AG10803 (cell line): ENCODE measurements around the gene SLC5A1.
A peak's percentile ranks its signal among the peaks of the same experiment; 100 is the strongest.

Experiments
- DNase-seq: peaks from one replicate; pipeline ENCODE4 v3.0.0; 2010; ENCODE audit warnings: low read depth
- H3K4me3 ChIP-seq: 2 replicates; pipeline ENCODE4 v1.5.1; 2011; ENCODE audit warnings: mild to moderate bottlenecking, low read length, control low read depth
- CTCF ChIP-seq: conservative IDR thresholded peaks from 2 replicates; pipeline ENCODE4 v1.5.1; 2011; ENCODE audit warnings: mild to moderate bottlenecking, low read length, control low read depth, inconsistent platforms

Gene SLC5A1

DNA sequence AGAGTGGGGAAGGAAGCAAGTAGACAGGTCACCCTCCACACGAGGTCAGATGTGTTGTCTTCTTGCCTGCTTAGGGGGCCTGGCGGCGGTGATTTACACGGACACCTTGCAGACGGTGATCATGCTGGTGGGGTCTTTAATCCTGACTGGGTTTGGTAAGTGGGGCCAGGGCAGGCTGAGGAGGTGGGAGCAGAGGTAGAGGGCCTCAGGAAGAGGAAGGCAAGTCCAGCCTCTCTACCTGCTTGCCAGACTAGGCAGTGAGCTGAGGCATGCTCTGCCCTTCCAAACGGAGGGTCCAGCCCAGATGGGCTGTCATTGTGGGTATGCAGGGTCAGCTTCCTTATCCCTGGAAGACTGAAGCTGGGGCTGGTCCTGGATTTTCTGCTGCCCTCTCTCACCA is 39.9 kb downstream of the SLC5A1 start:
- TF ChIP-seq CTCF: no peak
- H3K4me3 ChIP-seq: no peak overlapping the region
- DNase-seq: no peak

GRCh38 chr22:32083814-32084213 is 40.8 kb downstream of the SLC5A1 start:
- TF ChIP-seq CTCF: no peak
- no peak for DNase-seq
- no peak overlapping the region for H3K4me3 ChIP-seq

DNA sequence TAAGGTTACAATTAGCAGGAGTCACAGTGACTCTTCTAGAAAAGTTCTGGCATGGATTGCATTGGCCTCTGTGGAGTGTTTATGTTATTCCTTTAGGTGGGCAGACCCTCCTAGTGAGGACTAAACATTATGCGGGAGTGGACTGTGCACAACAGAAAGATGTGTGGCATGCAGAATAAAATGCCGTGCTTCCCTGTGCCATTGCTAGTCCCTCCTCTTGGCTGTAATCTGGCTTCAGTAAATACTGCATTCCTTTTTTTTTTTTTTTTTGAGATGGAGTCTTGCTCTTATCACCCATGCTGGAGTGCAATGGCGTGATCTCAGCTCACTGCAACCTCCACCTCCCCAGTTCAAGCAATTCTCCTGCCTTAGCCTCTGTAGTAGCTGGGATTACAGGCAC is 45.0 kb downstream of the SLC5A1 start:
- no peak for TF ChIP-seq CTCF
- DNase-seq: no peak
- H3K4me3 ChIP-seq: no peak overlapping the region

GRCh38 chr22:32097018-32097417 is 54.0 kb downstream of the SLC5A1 start:
- DNase-seq: no peak
- no peak overlapping the region for H3K4me3 ChIP-seq
- TF ChIP-seq CTCF: no peak

GRCh38 chr22:32097881-32098499 is 54.9 kb downstream of the SLC5A1 start:
- no peak for DNase-seq
- H3K4me3 ChIP-seq: no peak overlapping the region
- no peak for TF ChIP-seq CTCF

- H3K4me3 ChIP-seq: no peak overlapping the region
- DNase-seq: no peak
- TF ChIP-seq CTCF: no peak
Observed at GRCh38 chr22:32100711-32101110, 57.6 kb downstream of the SLC5A1 start.

GRCh38 chr22:32103658-32104315 is 60.7 kb downstream of the SLC5A1 start:
- H3K4me3 ChIP-seq: no peak overlapping the region
- peak; percentile 5 for DNase-seq
- peak; percentile 45 for TF ChIP-seq CTCF
